Glomerular visceral epithelial cell (primary cell): ENCODE data around the gene MCEMP1.

Source experiments
- DNase-seq: peaks from one replicate; pipeline ENCODE4 v3.0.0-alpha.2; 2016; ENCODE audit errors: extremely low spot score

Gene MCEMP1

DNA sequence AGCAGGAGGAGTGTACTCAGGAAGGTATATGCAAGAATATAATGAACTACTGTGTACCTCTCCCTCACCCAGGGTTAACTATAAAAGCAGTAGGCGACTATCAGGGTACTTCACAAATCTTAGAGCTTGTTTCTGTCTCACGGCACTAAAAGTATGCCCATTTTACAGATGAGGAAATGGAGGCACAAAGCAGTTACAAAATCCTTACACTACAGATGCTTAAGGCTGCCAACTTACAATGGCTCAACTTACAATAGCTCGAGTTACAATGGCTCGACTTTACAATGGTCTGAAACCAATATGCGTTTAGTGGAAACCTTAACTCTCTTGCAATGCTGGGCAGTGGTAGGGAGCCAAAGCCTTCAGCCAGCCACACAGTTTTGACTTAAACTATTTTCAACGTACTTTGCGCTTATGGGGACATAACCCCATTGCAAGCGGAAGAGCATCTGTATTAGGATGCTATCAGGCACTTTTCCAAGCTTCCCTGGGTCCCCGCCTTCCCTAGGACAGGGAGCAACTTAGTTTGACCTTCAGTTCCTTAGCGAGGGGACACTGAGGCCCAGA is 20.9 kb downstream of the MCEMP1 start:
- no peak for DNase-seq

DNA sequence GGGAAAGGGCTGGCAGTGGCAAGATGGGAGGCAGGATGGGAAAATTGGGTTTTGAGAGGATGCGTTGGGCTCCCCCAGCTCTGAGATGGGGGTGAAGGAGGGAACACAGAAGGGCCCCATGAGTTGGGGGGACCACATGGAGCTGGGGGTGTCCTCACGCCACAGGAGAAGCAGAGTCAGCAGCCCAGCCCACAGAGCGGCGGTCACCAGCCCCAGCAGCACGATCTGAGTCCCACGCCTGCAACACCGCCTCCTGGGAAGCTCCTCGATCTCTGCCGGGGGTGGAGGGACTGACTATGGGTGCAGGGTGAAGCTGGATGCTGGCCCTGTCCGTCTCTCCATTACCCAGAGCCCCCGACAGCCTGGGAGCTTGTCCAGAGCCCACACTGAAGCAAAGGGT is 21.7 kb downstream of the MCEMP1 start:
- DNase-seq: no peak

DNA sequence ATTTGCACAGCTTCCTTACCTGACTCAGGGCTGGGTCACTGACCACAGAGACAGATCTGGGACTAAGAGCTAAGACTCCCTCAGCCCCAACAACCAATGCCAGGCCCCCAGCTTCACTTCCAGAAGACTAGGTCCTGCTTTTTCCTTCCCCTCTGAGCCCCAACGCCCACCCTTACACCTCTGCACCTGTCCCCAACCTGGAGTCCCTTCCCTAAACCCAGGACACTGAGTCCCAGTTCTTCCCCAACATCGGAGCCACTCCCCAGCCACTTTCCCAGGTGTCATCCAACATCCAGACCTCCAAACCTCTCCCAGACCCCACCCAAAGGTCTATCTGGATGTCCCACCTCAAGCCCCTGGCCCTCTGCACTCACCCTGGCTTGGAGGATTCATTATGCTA is 22.1 kb downstream of the MCEMP1 start:
- no peak for DNase-seq

DNA sequence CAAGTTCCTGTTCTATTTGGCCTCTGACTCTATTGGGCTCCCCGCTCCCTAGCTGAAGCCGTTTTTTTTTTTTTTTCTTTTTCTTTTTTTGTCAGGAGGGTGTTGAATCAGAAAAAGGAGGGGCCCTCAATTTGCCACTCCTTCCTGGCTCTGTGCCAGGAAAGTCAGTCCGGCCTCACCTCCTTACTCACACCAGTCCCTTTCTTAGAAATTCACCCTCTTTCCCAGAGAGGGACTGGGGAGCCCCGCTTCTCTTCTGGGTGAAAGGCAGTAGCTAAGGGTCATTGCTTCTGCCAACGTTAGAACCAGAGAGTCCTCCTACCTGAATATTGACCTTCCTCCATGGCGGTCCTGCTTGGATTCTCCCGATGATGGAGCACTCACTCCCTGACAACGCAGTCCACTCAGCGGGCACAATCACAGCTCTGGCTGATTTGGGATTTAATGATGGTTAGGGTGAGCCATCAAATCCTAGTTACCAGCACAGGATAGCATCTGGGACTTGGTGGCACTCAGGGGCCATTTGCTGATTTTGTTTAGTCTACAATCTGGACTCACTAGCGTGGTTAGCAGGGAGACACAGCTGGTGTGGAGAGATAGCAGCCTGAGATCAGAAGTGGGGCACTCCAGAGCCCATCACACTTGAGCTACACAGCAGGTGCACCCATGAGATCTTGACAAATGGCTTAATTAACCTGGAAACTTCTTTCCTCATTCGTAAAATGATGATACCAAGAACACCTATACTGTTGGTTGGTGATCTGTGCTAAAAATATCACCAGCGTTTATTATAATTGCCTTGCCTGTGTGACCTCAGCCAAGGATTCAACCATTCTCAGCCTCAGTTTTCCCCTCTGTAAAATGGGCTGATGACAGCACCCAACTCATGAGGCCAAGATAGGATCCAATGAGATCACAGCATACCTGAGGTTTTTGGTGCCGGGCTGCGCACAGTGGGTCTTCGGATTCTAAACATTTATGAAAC is 22.8 kb downstream of the MCEMP1 start:
- DNase-seq: no peak

DNA sequence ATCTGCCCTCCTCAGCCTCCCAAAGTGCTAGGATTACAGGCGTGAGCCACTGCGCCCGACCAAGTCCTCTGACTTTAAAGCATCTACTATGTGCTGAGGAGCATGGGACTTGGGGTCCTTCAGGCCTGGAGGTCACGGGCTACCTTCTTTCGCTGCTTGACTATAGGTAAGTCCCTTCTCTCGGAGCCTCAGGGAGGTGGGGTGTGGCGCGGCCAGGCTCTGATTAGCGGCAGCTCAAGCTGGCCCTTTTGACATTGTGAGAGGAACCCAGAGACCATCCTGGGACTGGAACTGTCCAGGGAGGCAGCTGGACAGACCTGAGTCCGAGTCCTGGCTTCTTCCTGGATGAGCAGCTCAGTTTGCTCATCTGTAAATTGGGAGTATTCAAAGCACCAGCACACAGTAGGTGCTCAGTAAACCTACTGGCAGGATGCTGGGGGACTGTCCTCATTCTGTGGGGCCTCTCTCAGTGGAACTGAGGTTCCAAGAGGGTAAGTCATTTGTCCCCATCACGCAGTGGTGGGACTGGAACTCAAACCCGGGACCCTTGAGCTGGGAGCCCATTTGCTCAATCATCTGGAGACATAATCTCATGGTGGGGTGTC is 24.3 kb downstream of the MCEMP1 start:
- DNase-seq: no peak

DNA sequence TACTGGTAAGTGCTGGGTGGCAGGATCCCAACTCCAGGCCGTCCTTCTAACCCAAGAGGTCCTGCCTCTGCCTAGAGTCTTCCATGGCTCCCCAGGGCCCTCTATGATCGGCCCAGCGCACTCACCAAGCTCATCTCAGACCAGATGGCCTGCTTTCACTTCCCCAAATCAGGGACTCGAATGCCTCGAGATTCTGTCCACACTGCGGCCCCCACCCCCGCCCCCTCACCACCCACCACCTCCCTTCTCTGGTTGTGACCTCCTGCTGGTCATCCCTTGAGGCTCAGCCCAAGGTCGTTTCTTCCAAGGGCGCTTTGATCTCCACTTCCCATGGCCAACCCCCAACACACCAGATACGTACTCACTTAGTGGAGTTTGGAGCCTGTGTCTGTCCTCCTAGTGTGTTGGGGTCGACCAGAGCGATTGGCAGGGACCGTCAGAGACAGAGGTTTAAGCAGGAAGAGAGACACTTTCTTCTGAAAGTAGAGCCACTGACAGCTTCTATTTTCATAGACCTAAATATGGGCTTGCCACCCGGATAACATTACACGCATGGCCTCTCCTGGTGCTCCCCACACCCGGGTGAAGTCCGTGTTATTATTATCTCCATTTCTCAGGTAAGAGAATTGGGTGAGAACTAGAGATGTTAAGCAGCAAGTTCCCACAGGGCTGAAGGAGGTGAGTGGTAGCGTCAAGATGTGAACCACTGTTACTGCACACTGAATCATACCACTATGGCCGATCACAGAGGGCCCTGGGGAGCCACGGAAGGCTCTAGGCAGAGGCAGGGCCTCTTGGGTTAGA is 25.0 kb downstream of the MCEMP1 start, which contains the start of gene FCER2:
Gene FCER2 (minus strand): TSS at position 478 of the 804 bp plus-strand sequence. CDS start 2,371 bp downstream, outside the sequence.
- DNase-seq: no peak

DNA sequence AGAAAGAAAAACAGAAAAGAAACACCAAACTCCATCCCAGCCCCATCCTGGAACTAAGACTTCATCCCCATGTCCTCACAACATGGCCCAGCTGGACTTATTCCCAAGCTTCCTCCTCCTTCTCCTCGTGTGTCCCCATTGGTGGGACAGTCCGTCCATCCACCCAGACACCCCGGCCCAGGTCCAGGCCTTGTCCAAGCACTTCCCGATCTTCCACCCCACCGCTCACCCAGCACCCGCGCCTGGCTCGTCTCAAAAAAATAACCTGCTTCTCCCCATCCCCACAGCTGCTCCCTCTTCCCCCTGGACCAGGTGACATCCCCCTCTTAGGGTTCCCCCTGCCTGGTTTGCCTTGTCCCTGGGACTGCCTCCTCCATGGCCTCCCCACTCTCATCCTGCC is 26.4 kb downstream of the MCEMP1 start:
- DNase-seq: no peak

DNA sequence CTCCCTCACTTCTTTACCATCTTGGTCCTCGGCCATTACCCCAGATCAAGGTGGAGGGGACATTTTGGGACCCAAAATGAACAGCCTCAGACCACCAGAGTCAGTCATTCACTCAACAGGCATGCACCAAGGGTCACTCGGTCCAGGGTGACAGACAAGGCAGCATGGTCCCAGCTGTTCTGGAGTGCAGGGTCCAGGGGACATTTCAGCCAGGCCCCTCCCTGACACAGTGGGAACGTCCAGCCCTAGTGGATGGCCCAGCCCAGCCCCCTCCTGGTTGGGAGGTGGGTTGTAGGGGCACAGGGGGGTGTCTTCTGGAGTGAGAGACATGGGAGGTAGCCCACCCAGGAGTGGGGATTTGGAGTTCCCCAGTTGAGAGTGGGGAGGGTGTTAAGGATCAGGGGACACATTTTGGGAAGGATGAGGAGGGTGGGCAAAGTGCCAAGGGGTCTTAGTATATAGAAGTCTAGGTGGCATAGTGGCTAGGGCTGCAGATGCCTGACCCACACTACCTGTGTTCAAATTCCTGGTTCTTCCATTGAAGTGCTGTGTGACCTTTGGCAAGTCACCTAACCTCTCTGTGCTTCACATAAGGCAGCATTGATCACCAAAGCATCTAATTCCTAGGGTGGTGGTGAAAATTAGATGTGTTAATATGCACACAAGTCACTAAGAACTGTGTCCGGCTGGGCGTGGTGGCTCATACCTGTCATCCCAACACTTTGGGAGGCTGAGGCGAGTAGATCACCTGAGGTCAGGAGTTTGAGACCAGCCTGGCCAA is 27.6 kb downstream of the MCEMP1 start:
- no peak for DNase-seq

DNA sequence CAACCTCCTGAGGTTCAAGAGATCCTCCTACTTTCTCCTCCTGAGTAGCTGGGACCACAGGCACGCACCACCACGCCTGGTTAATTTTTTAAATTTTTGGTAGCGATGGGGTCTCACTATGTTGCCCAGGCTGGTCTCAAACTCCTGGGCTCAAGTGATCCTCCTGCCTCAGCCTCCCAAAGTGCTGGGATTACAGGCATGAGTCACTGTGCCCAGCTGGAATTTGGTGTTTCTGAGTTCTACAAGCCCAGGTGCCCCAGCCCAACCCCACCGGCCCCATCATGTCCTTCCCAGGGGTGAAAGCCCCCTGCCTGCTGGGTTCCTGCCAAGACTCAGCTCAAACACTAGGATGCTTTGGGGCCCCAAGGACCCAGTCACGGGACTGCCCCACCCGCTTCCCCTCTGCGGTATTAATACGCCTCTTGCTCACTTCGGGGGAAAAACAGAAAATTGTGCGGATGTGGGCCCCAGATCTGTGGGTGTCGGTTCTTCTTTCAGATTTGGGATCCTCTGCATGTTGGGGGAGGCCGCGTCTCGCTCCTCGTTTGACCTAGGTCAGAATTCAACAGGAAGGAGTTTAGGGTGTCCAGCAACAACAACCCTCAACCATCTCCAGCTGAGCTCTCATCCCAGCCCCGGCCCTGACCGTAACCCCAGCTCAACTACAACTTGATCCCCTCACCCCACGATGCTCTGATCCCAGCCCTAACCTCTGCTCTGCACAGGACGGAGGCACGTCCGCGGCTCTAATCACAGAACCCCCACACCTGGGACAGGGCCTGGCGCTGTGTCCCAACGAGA is 28.7 kb downstream of the MCEMP1 start:
- DNase-seq: no peak

DNA sequence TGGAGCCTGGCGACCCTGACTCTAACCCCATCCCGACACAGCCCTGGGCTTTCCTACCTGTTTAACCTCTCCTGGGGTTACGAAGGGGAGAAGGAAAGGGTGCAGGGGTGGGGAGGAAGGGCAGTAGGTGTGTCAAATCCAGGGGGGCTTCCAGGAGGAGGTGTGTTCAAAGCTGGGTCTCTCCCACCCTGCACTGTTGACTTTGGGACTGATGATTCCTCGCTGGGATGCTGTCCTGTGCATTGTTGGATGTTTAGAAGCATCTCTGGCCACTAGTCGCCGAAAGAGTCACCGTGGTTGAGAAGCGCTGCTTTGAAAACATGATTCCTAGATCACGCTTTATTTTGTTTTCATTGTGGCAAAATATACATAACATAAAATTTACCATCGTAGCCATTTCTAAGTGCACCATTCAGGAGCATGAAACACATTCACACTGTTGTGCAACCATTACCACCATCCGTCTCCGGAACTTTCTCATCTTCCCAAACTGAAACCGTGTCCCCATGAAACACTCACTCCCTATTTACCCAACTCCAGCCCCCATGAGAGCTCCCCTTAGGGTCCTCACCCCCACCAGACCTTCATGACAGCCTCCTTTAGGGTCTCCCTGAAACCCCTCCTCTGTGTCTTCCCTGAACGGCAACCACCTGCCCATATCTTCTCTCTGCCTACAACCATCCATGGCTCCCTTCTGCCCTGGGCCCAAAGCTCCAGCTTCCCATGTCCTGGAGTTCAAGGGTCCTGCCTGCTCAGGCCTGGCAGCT is 29.5 kb downstream of the MCEMP1 start:
- DNase-seq: no peak

DNA sequence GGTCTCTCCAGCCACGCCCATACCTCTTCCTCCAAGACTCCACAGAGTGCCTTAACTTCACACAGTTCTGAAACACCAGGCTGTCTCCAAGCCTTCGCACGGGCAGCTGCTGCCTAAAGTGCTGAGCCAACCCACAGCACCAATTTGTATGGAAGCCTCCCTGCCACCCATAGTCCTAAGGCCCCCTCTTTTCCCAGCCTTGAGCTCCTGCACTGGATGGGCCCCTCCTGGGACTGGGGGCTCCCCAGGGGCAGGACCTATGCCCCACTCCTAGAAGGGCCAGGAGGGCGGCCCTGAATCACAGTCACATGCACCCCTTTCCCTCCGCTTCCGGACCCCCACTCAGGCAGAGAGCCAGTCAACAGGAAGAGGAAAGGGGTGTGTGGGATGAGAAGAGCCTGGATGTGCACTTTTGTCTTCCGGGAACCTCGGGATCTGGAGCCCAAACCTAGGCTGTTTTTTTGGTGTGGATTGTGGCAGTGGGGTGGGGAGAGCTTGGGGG is 30.1 kb downstream of the MCEMP1 start:
- no peak for DNase-seq

DNA sequence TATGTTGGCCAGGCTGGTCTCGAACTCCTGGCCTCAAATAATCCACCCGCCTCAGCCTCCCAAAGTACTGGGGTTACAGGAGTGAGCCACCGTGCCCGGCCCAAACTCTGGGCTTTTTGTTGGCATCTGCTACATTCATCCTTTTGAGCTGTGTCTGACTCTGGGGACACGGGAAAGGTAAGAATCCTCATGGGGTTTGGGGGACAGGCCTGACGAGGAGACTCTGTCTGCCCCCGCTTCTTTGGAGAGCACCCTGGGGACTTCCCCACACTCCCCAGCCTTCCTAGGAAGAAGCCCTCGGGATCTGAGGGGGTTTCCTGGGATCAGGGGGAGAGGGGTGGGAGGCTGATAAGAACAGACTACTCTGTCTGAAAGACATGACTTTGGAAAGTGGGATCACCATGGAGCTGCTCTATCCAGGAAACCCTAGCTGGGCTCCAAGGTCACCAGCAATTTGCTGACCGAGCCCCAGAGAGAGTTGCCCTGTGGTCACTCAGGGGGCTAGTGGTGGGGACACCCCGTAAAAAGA is 33.1 kb downstream of the MCEMP1 start:
- DNase-seq: no peak

DNA sequence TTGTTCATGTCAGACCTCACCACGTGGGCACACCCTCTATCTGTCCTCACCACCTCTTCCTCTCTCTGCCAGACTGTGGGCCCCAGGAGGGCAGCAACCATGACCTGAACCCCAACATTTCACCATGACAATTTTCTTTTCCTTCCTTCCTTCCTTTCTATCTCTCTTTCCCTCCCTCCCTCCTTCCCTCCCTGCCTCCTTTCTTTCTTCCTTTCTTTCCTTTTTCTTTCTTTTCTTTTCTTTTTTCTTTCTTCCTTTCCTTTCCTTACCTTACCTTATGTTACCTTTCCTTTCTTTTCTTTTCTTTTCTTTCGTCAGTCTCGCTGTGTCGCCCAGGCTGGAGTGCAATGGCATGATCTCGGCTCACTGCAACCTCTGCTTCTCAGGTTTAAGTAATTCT is 33.7 kb downstream of the MCEMP1 start:
- DNase-seq: no peak

DNA sequence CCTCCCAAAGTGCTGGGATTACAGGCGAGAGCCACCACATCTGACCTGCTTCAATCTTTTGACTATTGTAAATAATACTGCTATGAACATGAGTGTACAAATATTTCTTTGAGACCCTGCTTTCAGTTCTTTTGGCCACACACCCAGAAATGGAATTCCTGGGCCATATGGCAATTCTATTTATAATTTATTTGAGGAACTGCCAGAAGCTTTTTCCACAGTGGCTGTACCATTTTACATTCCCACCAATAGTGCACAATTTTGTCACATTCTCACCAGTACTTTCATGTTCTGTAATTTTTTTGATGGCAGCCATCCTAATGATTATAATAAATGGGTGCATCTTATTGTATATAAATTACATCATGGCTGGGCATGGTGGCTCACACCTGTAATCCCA is 38.8 kb downstream of the MCEMP1 start:
- DNase-seq: no peak

DNA sequence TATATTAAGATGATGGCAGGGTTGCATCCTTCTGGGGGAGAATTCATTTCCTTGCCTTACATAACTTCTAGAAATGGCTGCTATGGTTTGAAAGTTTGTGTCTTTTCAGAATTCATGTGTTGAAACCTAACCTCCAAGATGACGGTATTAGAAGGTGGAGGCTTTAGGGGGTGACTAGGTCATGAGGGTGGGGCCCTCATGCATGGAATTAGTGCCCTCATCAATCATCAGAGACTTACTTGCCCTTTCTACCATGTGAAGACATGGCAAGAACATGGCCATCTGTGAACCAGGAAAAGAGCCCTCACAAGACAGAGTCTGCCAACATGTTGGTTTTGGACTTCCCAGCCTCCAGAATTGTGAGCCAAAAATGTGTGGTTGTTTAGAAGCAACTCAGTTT is 39.9 kb downstream of the MCEMP1 start:
- no peak for DNase-seq

DNA sequence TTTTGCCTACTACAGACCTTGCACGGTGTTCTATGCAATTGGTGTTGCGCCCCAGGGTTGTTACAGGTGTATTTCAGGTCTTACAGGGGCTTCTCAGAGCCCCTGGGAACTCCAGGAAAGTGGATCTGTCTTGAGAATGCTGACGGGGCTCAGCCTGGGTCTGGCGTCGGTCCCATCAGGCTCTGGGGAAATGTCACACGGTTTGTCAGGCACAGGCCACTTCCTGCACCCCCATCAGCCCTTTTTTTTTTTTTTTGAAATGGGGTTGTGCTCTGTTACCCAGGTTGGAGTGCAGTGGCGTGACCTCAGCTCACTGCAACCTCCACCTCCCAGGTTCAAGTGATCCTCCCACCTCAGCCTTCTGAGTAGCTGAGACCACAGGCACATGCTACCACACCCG is 41.8 kb downstream of the MCEMP1 start:
- DNase-seq: no peak

DNA sequence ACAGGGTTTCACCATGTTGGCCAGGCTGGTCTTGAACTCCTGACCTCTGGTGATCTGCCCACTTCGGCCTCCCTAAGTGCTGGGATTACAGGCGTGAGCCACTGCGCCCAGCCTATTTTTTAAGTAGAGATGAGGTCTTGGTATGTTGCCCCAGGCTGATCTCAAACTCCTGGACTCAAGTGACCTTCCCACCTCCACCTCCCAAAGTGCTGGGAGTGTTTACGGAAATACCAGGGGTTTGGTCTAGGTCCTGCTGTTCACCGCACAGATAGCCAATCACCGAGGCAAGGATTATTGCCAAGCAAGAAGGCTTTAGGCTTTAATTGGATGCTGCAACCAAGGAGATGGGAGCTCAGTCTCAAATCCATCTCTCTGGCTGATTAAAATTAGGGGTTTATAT is 43.5 kb downstream of the MCEMP1 start:
- DNase-seq: no peak

DNA sequence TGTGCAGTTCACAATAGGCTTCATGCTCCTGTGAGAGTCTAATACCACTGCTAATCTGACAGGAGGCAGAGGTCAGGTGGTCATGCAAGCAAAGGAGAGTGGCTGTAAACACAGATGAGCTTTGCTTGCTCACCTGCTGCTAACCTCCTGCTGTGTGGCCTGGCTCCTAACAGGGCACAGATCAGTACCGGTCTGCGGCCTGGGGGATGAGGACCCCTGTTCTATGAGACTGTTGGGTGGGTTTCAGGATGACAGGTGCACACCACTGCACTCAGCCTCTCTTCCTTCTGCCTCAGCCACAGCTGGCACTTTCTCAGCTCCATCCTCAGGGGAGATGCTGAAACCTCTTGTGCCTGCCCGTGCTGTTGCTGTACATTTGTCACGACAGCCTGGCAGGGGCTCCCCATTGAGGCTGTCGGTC is 45.4 kb downstream of the MCEMP1 start:
- no peak for DNase-seq

DNA sequence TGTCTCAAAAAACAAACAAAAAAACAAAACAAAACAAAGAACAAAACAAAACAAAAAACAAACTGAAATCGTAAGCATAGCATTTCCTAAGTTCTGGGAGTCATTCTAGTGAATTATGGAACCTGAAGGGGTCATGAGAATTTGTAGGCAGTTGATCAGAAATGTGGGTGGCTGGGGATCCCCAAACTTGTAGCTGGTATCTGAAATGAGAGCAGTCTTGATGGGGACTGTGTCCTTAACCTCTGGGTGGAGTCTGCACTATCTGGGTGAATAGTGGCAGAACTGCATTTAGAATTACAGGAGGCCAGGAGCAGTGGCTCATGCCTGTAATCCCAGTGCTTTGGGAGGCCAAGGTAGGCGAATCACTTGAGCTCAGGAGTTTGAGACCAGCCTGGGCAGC is 48.9 kb downstream of the MCEMP1 start:
- DNase-seq: no peak
